K562 (cell line): ENCODE measurements around the gene RIMS3. TPM values are rescaled to one million over a fixed set of nuclear protein-coding genes. Genes with fewer than 3 reads are reported as not detected.

Source experiments
- CHD7 ChIP-seq: fragments of 200-600 bp; sonication (generic); IDR thresholded peaks from one replicate; pipeline ENCODE4 v1.6.1; 2012; ENCODE audit warnings: mild to moderate bottlenecking, low read depth, low read length, inconsistent platforms
- CTCF ChIP-seq, 3 experiments: IDR thresholded peaks in 2 of 3; conservative IDR thresholded peaks in 1 of 3; 2 replicates each; pipeline ENCODE4 v1.5.1; 2011 to 2012; ENCODE audit warnings: low read length in 3 of 3, mild to moderate bottlenecking in 3 of 3, control low read depth in 2 of 3, improper control_type of control experiment in 1 of 3, inconsistent platforms in 1 of 3, low read depth in 1 of 3, mixed read lengths in 1 of 3, moderate library complexity in 1 of 3; ENCODE audit not compliant: insufficient read depth in 2 of 3
- CXXC5 ChIP-seq: fragments of 250-450 bp; sonication (Bioruptor Pico); IDR thresholded peaks from 2 replicates; pipeline ENCODE4 v1.8.0; 2022; ENCODE audit warnings: inconsistent platforms, mild to moderate bottlenecking, moderate library complexity
- NEUROD1 ChIP-seq: fragments of 150-350 bp; IDR thresholded peaks from 2 replicates; pipeline ENCODE4 v1.6.1; 2014; ENCODE audit warnings: borderline replicate concordance, low read length, low read depth; ENCODE audit not compliant: partially characterized antibody
- RBBP5 ChIP-seq: fragments of 200-600 bp; sonication (generic); IDR thresholded peaks from 2 replicates; pipeline ENCODE4 v1.6.1; 2012; ENCODE audit warnings: borderline replicate concordance, mild to moderate bottlenecking, low read length, control low read depth, inconsistent platforms; ENCODE audit not compliant: insufficient read depth, poor library complexity, severe bottlenecking
- RNF2 ChIP-seq: sonication (generic); IDR thresholded peaks from 2 replicates; pipeline ENCODE4 v1.6.1; 2016
- ZNF174 ChIP-seq: fragments of 250-450 bp; sonication (Bioruptor Pico); IDR thresholded peaks from 2 replicates; pipeline ENCODE4 v1.4.0; 2020; ENCODE audit warnings: mild to moderate bottlenecking
- ZNF197 ChIP-seq: fragments of 200-800 bp; sonication (Bioruptor generic); IDR thresholded peaks from 2 replicates; pipeline ENCODE4 v1.6.1; 2016; ENCODE audit warnings: low read depth, missing genetic modification characterization, missing compliant biosample characterization
- polyA plus RNA-seq, 8 experiments: library from polyadenylated mRNA; depleted of rRNA in 4 of 8; stranded (reverse) in 5 of 8; unstranded in 3 of 8; fragments of >200 nt; fragmentation: Nextera tagmentation in 2 of 8; fragmentation: Illumina TruSeq in 1 of 8; extraction: Ambion mirVana in 2 of 8; extraction: Trizol in 1 of 8; gene quantifications; 2 replicates each; pipeline versions ENCODE4 v1.2.1 to v1.2.3, GENCODE V29; 2011 to 2014; ENCODE audit warnings: inconsistent platforms in 1 of 8, missing spikeins in 1 of 8
- total RNA-seq, 7 experiments: library from RNA; depleted of rRNA in 6 of 7; stranded (reverse); fragments of >200 nt in 6 of 7; fragmentation: Illumina TruSeq in 2 of 7; extraction: Trizol in 2 of 7; gene quantifications; 2 replicates each; pipeline versions ENCODE4 v1.2.1 to v1.2.3, GENCODE V29; 2011 to 2021; ENCODE audit warnings: low replicate concordance in 1 of 7

RIMS3 gene
- total and polyA plus RNA-seq, 9 of the 15 experiments (the other 6 are each of a cell fraction or from before 2014, with no cell fraction given): 0.06 to 1.2 (median 0.59) TPM

- no peak for TF ChIP-seq CHD7
- TF ChIP-seq CXXC5 (CRISPR knock-in tag): peak; percentile 11; the same call in 1 of the 2 replicates
- peak; percentile 92 to 96 (median 94) for TF ChIP-seq CTCF (IDR thresholded peaks at IDR 0.05 in 2 of 3, conservative IDR thresholded peaks at IDR 0.05 in 1 of 3; ENCODE audit: insufficient read depth in 2 of 3, low read depth in 1 of 3, low read length in 3 of 3)
- TF ChIP-seq ZNF197 (CRISPR knock-in tag): no peak
- TF ChIP-seq RNF2: no peak
- no peak for TF ChIP-seq ZNF174 (CRISPR knock-in tag)
- TF ChIP-seq RBBP5: no peak
- no peak for TF ChIP-seq NEUROD1
Measured at GRCh38 chr1:40612345-40612831, 53.1 kb downstream of the RIMS3 start (continued).
